IMR-90 (cell line): ENCODE results near the gene ANG. TPM values are rescaled to one million over a fixed set of nuclear protein-coding genes. Genes with fewer than 3 reads are reported as not detected.
"Not testable (repeated sequence)": the region's sequence is repeated elsewhere in the genome, so short reads cannot be mapped to it uniquely, and the experiment has no call there.

Experiments used
- ATAC-seq: fragments of 200-7000 bp; cut with Tn5 transposase; 2 replicates; pipeline ENCODE4 v1.9.1; 2020; ENCODE audit warnings: low read depth, mild to moderate bottlenecking, moderate library complexity
- BruUV-seq: library from RNA; stranded (reverse); fragments of 400-500 nt; replicated peaks from 2 replicates; lab custom pipeline; 2021; lab: Mats Ljungman, UMichigan
- CTCF ChIA-PET: fragments of 300-600 bp; formaldehyde crosslinking; extraction: SDS; loops from one replicate; lab custom pipeline; 2021; ENCODE audit warnings: antibody characterized with exemption; lab: Yijun Ruan, JAX
- POLR2A ChIA-PET: fragments of 300-600 bp; sonication (Branson Sonifier 250); formaldehyde crosslinking; loops from one replicate; lab custom pipeline; 2022; ENCODE audit warnings: antibody characterized with exemption; ENCODE audit not compliant: unreplicated experiment; lab: Charles Lee
- DNase-seq: peaks from one replicate; pipeline ENCODE4 v3.0.0; 2013
- H2AFZ ChIP-seq: replicated peaks from 2 replicates; pipeline ENCODE3; 2013; ENCODE audit warnings: low read length, mild to moderate bottlenecking; ENCODE audit not compliant: poor library complexity
- H2AK5ac ChIP-seq: 2 replicates; pipeline ENCODE4 v1.6.1; 2013; ENCODE audit warnings: low read depth, low read length, inconsistent platforms
- H2AK9ac ChIP-seq: replicated peaks from 2 replicates; pipeline ENCODE3; 2013; ENCODE audit warnings: mild to moderate bottlenecking, low read depth, low read length, moderate library complexity; ENCODE audit not compliant: poor library complexity
- H2BK120ac ChIP-seq: 2 replicates; pipeline ENCODE4 v1.6.1; 2013; ENCODE audit warnings: low read depth, low read length, inconsistent platforms
- H2BK15ac ChIP-seq: 3 replicates; pipeline ENCODE4 v1.6.1; 2013; ENCODE audit warnings: low read depth, low read length, inconsistent platforms
- H2BK20ac ChIP-seq: 2 replicates; pipeline ENCODE4 v1.6.1; 2013; ENCODE audit warnings: low read depth, mild to moderate bottlenecking, inconsistent platforms, low read length, moderate library complexity
- H2BK5ac ChIP-seq: 2 replicates; pipeline ENCODE4 v1.6.1; 2013; ENCODE audit warnings: mild to moderate bottlenecking, low read depth, low read length, inconsistent platforms; ENCODE audit not compliant: poor library complexity, severe bottlenecking
- H3K14ac ChIP-seq: replicated peaks from 2 replicates; pipeline ENCODE4 v1.6.1; 2013; ENCODE audit warnings: low read depth, low read length, inconsistent platforms
- H3K18ac ChIP-seq: 2 replicates; pipeline ENCODE4 v1.6.1; 2013; ENCODE audit warnings: low read depth, low read length, control low read depth
- H3K23ac ChIP-seq: 2 replicates; pipeline ENCODE4 v1.6.1; 2013; ENCODE audit warnings: low read depth, low read length, inconsistent platforms
- H3K27ac ChIP-seq: 2 replicates; pipeline ENCODE4 v1.5.1; 2013; ENCODE audit warnings: mild to moderate bottlenecking, control low read depth, low read length; ENCODE audit not compliant: insufficient read depth
- H3K27me3 ChIP-seq: 2 replicates; pipeline ENCODE4 v1.6.1; 2013; ENCODE audit warnings: low read length; ENCODE audit not compliant: control insufficient read depth, insufficient read depth
- H3K36me3 ChIP-seq: 2 replicates; pipeline ENCODE4 v1.6.1; 2013; ENCODE audit warnings: low read length, mixed read lengths; ENCODE audit not compliant: control insufficient read depth, insufficient read depth
- H3K4ac ChIP-seq: 2 replicates; pipeline ENCODE4 v1.6.1; 2013; ENCODE audit warnings: low read depth, low read length, inconsistent platforms
- H3K4me1 ChIP-seq: 2 replicates; pipeline ENCODE4 v1.6.1; 2013; ENCODE audit warnings: low read length, mixed read lengths; ENCODE audit not compliant: control insufficient read depth, insufficient read depth
- H3K4me2 ChIP-seq: 2 replicates; pipeline ENCODE4 v1.6.1; 2013; ENCODE audit warnings: low read depth, mild to moderate bottlenecking, control low read depth, low read length, moderate library complexity
- H3K4me3 ChIP-seq: 2 replicates; pipeline ENCODE4 v1.5.1; 2013; ENCODE audit warnings: low read depth, mild to moderate bottlenecking, control low read depth, low read length, moderate library complexity; ENCODE audit not compliant: insufficient read depth
- H3K56ac ChIP-seq: 2 replicates; pipeline ENCODE4 v1.6.1; 2013; ENCODE audit warnings: low read length, inconsistent platforms; ENCODE audit not compliant: insufficient read depth; ENCODE audit errors: extremely low read depth
- H3K79me1 ChIP-seq, 2 experiments: 2 replicates each; pipeline ENCODE4 v1.6.1; 2013; ENCODE audit warnings: low read length in 2 of 2, inconsistent platforms in 1 of 2, low read depth in 1 of 2
- H3K9ac ChIP-seq: 2 replicates; pipeline ENCODE4 v1.6.1; 2013; ENCODE audit warnings: low read depth, low read length, control low read depth
- H3K9me1 ChIP-seq: 2 replicates; pipeline ENCODE4 v1.6.1; 2013; ENCODE audit warnings: low read length, inconsistent platforms; ENCODE audit not compliant: insufficient read depth
- H3K9me3 ChIP-seq: 2 replicates; pipeline ENCODE4 v1.6.1; 2013; ENCODE audit warnings: low read length; ENCODE audit not compliant: control insufficient read depth, insufficient read depth
- H4K20me1 ChIP-seq: 2 replicates; pipeline ENCODE4 v1.6.1; 2013; ENCODE audit warnings: low read length, inconsistent platforms; ENCODE audit not compliant: insufficient read depth
- H4K5ac ChIP-seq: 2 replicates; pipeline ENCODE4 v1.6.1; 2013; ENCODE audit warnings: mild to moderate bottlenecking, low read depth, low read length, control low read depth
- H4K8ac ChIP-seq, 2 experiments: 2 replicates each; pipeline ENCODE4 v1.6.1; 2013; ENCODE audit warnings: low read depth in 2 of 2, low read length in 2 of 2, control low read depth in 1 of 2, inconsistent platforms in 1 of 2
- H4K91ac ChIP-seq: 2 replicates; pipeline ENCODE4 v1.6.1; 2013; ENCODE audit warnings: low read depth, low read length, inconsistent platforms; ENCODE audit not compliant: insufficient read depth
- WGBS, 2 experiments: methylation state at CpG; one replicate each; pipeline versions ENCODE4 v1.1.5 to v1.1.7; 2013; ENCODE audit warnings: missing lambda C conversion rate in 2 of 2; ENCODE audit not compliant: insufficient read length in 1 of 2; ENCODE audit errors: extremely low coverage in 2 of 2; 5-methylcytosine and 5-hydroxymethylcytosine counted together
- dilution Hi-C: fragments of 300-500 bp; cut with HindIII; formaldehyde crosslinking; loops from one replicate; pipeline ENCODE4 v1.14.3; 2018; ENCODE audit warnings: low sequenced_read_pairs; ENCODE audit not compliant: unreplicated experiment
- in situ Hi-C: fragments of 300-500 bp; cut with MboI; formaldehyde crosslinking; loops from 3 replicates; pipeline ENCODE4 v1.14.3; 2019; ENCODE audit warnings: low sequenced_read_pairs, inconsistent platforms, mixed read lengths
- intact Hi-C: fragments of 100-400 bp; cut with micrococcal nuclease; formaldehyde crosslinking; loops from 2 replicates; pipeline ENCODE4 v1.10.0; 2022
- polyA plus RNA-seq, 3 experiments: library from polyadenylated mRNA; depleted of rRNA; stranded (reverse); fragments of >200 nt; gene quantifications; 2 replicates each; pipeline ENCODE4 v1.2.3, GENCODE V29; 2012; ENCODE audit warnings: low replicate concordance in 1 of 3
- total RNA-seq: library from RNA; depleted of rRNA; stranded (reverse); fragments of >200 nt; gene quantifications from 2 replicates; pipeline ENCODE4 v1.2.3, GENCODE V29; 2012

ANG gene
- total and polyA plus RNA-seq, 2 of the 4 experiments (the other 2 are of a cell fraction): 3.6 to 4.7 TPM

DNA sequence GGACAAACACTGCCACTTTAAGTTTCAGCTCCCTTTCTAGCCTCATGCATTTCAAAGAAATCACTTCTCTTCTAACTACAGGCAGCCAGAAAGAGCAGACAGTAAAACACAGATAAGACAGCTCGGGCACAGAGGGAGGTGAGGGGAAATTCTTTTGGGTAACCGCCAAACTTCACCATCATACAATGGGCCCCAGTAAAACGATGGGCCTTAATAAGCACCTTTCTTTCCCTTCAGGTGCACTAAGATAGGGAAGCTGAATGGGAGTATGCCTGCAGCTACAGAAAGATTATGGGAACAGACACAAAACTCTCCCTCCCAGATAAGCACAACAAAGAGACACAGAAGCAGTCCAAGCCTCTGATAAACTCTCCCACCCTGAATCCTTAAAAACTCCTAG lies 45.8 kb upstream of the ANG start:
- BruUV-seq, H3K4me2 ChIP-seq, H4K91ac ChIP-seq, H3K18ac ChIP-seq, H3K56ac ChIP-seq, dilution Hi-C loops, H2BK120ac ChIP-seq, H3K4me1 ChIP-seq, H3K9me1 ChIP-seq, H2AK5ac ChIP-seq, H3K27ac ChIP-seq, H3K14ac ChIP-seq, H4K5ac ChIP-seq, H3K4ac ChIP-seq, H3K23ac ChIP-seq, DNase-seq, H3K9me3 ChIP-seq, H2AFZ ChIP-seq, ATAC-seq, H2AK9ac ChIP-seq, H3K27me3 ChIP-seq, H2BK20ac ChIP-seq, H2BK15ac ChIP-seq, H4K20me1 ChIP-seq, H2BK5ac ChIP-seq, H4K8ac ChIP-seq, CTCF ChIA-PET, in situ Hi-C loops, intact Hi-C loops, H3K9ac ChIP-seq, H3K79me1 ChIP-seq, H3K36me3 ChIP-seq, POLR2A ChIA-PET, H3K4me3 ChIP-seq: not testable (repeated sequence)
- no CpG with 5 or more reads among the region's 3 CpGs for WGBS, 2 experiments
